Vagina (tissue), 2 donors: ENCODE measurements around the gene DCAF8.

Experiments
- POLR2A ChIP-seq, 2 donors: fragments of 450-650 bp; IDR thresholded peaks; one replicate each; pipeline ENCODE4 v1.6.1; 2017; ENCODE audit warnings: antibody characterized with exemption in 2 of 2, mild to moderate bottlenecking in 2 of 2, moderate library complexity in 2 of 2
- POLR2AphosphoS5 ChIP-seq, 2 donors: sonication (generic); formaldehyde crosslinking; IDR thresholded peaks; one replicate each; pipeline ENCODE4 v1.9.0; 2017; ENCODE audit warnings: antibody characterized with exemption in 2 of 2, mild to moderate bottlenecking in 2 of 2, low read depth in 1 of 2; ENCODE audit not compliant: insufficient read depth in 1 of 2
- TF ChIP-seq, protein P1 (sequence below), 3 experiments: fragments of 450-650 bp in 2 of 3; fragments of 200-600 bp in 1 of 3; sonication (generic) in 1 of 3; IDR thresholded peaks; one replicate each; pipeline ENCODE4 v1.5.1; 2017 to 2019; ENCODE audit warnings: antibody characterized with exemption in 3 of 3, mild to moderate bottlenecking in 2 of 3, moderate library complexity in 2 of 3

DNA sequence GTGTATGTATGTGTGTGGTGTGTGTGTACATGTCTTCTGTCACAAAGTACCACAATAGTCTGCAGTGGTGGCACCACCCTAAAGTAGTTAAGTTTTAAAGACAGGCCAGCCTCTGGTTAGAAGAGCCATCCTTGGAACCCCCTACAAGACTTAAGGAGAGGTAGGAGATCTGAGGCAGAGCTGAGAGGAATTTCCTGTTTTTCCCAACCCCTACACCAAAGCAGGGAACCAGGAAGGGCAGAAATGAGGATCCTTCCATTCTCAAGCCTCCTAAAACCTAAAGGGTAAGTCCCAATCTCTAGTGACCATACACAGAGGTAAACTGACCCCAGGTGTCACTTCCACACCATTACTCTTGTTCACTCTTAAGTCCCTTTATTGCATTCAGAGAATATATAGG is 46.0 kb downstream of the DCAF8 start:
- TF ChIP-seq, protein P1, sequence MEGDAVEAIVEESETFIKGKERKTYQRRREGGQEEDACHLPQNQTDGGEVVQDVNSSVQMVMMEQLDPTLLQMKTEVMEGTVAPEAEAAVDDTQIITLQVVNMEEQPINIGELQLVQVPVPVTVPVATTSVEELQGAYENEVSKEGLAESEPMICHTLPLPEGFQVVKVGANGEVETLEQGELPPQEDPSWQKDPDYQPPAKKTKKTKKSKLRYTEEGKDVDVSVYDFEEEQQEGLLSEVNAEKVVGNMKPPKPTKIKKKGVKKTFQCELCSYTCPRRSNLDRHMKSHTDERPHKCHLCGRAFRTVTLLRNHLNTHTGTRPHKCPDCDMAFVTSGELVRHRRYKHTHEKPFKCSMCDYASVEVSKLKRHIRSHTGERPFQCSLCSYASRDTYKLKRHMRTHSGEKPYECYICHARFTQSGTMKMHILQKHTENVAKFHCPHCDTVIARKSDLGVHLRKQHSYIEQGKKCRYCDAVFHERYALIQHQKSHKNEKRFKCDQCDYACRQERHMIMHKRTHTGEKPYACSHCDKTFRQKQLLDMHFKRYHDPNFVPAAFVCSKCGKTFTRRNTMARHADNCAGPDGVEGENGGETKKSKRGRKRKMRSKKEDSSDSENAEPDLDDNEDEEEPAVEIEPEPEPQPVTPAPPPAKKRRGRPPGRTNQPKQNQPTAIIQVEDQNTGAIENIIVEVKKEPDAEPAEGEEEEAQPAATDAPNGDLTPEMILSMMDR (IDR thresholded peaks at IDR 0.05), result no peak
- no peak for TF ChIP-seq POLR2AphosphoS5 (IDR thresholded peaks at IDR 0.05; ENCODE audit: insufficient read depth in 1 of 2, low read depth in 1 of 2)
- no peak for TF ChIP-seq POLR2A (IDR thresholded peaks at IDR 0.05)
